HG02571 (cell line): Measurements from ENCODE around the gene ABCC8.

ENCODE experiments used
- ATAC-seq: cut with Tn5 transposase; IDR thresholded peaks from one replicate; pipeline ENCODE4 v1.9.1; 2021; ENCODE audit warnings: mild to moderate bottlenecking, moderate library complexity; ENCODE audit not compliant: unreplicated experiment

ABCC8 gene

GRCh38 chr11:17506314-17506713, 29.7 kb upstream of the ABCC8 start:
- ATAC-seq, result no peak

- no peak for ATAC-seq
These were observed 28.5 kb upstream of the ABCC8 start for GRCh38 chr11:17505146-17505545.

- no peak for ATAC-seq
These were observed 27.9 kb upstream of the ABCC8 start for GRCh38 chr11:17504330-17505107.

- ATAC-seq, result no peak
These were observed 26.0 kb upstream of the ABCC8 start for GRCh38 chr11:17502630-17503029.

GRCh38 chr11:17500673-17501072, 24.0 kb upstream of the ABCC8 start:
- no peak for ATAC-seq

GRCh38 chr11:17498475-17498874, 21.8 kb upstream of the ABCC8 start:
- ATAC-seq, result no peak

- ATAC-seq, result no peak
These were observed 21.4 kb upstream of the ABCC8 start for GRCh38 chr11:17498058-17498457.

GRCh38 chr11:17496406-17496805, 19.8 kb upstream of the ABCC8 start:
- ATAC-seq, result no peak

- ATAC-seq, result no peak
These were observed 17.4 kb upstream of the ABCC8 start for GRCh38 chr11:17494019-17494418.

GRCh38 chr11:17490938-17491337, 14.3 kb upstream of the ABCC8 start:
- no peak for ATAC-seq

GRCh38 chr11:17490232-17490631, 13.6 kb upstream of the ABCC8 start:
- ATAC-seq, result no peak

GRCh38 chr11:17489751-17490150, 13.1 kb upstream of the ABCC8 start:
- no peak for ATAC-seq

- ATAC-seq, result no peak
These were observed 11.9 kb upstream of the ABCC8 start for GRCh38 chr11:17488563-17488962.

- no peak for ATAC-seq
These were observed 10.0 kb upstream of the ABCC8 start for GRCh38 chr11:17486646-17487045.

- ATAC-seq, result no peak
These were observed 6.9 kb upstream of the ABCC8 start for GRCh38 chr11:17483505-17483904.

- ATAC-seq, result no peak
These were observed 5.3 kb upstream of the ABCC8 start for GRCh38 chr11:17481905-17482304.

GRCh38 chr11:17479284-17480214, 2.9 kb upstream of the ABCC8 start:
- no peak for ATAC-seq

- no peak for ATAC-seq
These were observed 1.4 kb upstream of the ABCC8 start for GRCh38 chr11:17478070-17478469.

- ATAC-seq, result no peak
These were observed 716 bp upstream of the ABCC8 start for GRCh38 chr11:17477361-17477760.

GRCh38 chr11:17477084-17477333, 364 bp upstream of the ABCC8 start:
- ATAC-seq, result no peak

- ATAC-seq, result no peak
These were observed 854 bp downstream of the ABCC8 start for GRCh38 chr11:17475666-17476316.
